ENCODE results near the gene PTMA. TPM values are rescaled to one million over a fixed set of nuclear protein-coding genes. Genes with fewer than 3 reads are reported as not detected.
"Not testable (repeated sequence)": the region's sequence is repeated elsewhere in the genome, so short reads cannot be mapped to it uniquely, and the experiment has no call there.

The PTMA gene
- 712 and 977 TPM in 2 replicates for total RNA-seq

GRCh38 chr2:231707927-231708772 lies at the start of gene PTMA:
Gene PTMA (plus strand): TSS chr2:231708525. CDS start chr2:231708707, 182 bp downstream.
- peak; percentile 99 to 100 for DNase-seq (ENCODE audit: low read depth in 2 of 2)

GRCh38 chr2:231660073-231660472 lies 48.3 kb upstream of the PTMA start:
- not testable (repeated sequence) for DNase-seq (ENCODE audit: low read depth in 2 of 2)

- DNase-seq (ENCODE audit: low read depth in 2 of 2): no peak
Observed at GRCh38 chr2:231660860-231661259, 47.5 kb upstream of the PTMA start.

GRCh38 chr2:231661422-231662027 lies 46.8 kb upstream of the PTMA start:
- no peak for DNase-seq (ENCODE audit: low read depth in 2 of 2)

GRCh38 chr2:231662028-231662810 lies 46.1 kb upstream of the PTMA start:
- peak; percentile 96 to 97 for DNase-seq (ENCODE audit: low read depth in 2 of 2)

DNA sequence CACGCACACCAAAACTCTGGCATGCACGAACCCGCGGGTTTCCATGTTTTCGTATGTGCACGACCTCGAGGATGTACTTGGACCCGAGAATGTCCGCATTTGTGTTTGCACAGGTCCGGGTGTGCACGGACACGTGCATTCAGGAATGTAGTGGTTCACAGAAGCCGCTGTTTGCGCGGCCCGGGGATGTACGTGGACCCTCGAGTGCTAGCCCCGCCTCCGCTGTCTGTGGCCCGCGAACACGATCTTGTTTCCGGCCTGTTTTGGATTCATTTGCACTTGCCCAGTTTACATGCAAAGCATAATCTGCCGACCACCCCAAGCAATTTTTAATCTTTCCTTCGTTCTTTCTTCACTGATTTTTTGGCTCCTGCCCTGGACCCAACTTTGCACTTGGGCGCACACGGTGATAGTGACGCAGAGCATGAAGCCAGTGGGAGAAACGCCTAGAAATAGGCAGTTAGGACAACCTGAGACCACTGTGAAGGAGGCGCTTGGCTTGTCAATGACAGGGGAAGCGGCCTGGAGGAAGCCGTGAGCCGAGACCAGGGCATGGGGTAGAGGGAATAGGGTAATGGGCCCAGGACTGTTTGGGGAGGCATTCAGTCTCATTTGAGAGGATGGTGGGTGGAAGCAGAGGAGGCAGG lies 45.4 kb upstream of the PTMA start:
- no peak for DNase-seq (ENCODE audit: low read depth in 2 of 2)

DNA sequence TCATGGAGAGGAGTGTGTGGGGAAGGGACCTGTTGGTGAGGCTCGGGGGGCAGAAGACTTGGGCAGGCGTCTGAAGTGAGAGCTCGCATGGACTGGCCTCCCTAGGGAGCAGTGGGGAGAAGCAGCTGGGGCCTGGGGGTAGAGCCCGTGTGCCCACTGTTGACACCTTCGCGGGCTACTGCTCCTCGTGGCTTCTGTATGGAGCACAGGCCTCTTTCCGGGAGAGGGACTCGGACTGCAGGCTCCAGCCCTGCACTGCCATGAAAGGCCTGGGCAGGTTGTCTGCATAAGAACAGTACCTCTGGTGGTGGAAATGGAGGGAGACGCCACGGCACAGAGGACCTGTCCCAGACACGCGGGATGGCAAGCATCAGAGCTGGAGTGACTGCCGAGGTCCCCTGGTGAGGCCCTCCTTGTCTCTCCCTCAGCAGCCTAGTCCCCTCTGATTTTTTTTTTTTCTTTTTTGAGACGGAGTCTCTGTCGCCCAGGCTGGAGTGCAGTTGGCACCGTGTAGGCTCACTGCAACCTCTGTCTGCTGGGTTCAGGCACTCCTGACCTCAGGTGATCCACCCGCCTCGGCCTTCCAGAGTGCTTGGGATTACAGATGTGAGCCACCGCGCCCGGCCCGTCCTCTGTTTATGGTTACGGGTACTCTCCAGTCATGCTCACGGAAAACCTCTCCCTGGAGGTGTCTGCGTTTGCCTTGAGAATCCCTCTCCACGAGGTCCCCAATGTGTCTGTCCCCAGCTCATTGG lies 44.7 kb upstream of the PTMA start:
- no peak for DNase-seq (ENCODE audit: low read depth in 2 of 2)

DNA sequence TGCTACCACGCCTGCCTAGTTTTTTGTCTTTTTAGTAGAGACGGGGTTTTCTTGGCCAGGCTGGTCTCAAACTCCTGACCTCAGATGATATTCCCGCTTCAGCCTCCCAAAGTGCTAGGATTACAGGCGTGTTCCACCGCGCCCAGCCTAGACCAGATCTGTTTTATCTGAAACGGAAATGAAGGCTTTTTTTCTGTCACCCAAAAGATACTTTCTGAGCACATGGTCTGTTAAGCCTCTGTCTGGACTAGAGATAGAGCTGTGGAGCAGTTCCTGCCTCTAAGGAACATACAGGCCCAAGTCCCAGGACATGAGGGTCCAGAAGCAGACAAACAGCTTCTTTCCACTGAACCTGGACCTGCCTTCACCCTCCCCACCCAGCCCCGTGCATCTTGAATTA lies 43.6 kb upstream of the PTMA start:
- DNase-seq (ENCODE audit: low read depth in 2 of 2): no peak

DNA sequence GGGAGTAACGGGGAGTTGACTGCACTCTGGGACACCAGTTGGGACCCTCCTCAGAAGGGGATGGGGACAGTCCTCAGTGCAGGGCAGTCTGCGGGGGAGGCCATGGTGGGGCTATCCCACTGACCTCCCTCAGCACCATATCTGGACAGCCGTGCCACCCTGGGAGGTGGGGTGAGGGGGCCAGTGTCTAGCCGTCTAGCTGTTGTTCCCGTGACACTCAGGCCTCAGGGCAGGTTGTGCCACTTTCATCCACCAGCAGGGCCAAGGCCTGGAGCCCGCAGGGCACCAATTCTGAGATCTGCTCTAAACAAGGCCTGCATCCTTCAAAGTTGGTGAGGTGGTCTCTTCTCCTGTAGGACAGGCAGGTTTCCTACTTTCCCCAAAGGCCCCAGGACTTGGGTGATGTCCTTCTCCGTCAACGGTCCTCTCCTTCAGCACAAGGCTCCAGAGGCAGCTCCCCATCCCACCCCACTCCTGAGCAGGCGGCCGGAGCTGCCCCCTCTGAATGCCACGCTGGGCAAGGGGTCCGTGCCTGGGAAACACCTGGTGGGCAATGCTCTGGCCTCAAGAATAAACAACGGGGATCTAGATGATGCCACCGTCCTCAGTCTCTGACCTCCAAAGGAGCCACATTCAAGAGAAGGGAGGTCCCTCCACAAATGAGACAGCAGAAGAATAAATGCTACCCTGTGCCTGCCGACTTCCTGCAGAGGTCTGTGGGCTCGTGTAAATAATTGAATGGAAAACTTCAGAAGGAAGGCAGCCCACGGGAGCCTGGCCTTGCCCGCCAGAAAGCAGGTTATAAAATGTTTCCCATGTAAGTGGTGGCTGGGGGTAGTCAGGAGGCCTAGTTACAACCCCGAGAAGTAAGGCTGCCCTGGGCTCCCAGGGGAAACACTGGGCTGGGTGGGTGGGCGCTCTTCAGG lies 42.8 kb upstream of the PTMA start:
- peak in 1 of 2 donors; percentile 24 for DNase-seq (ENCODE audit: low read depth in 2 of 2)

- peak; percentile 41 to 76 for DNase-seq (ENCODE audit: low read depth in 2 of 2)
Observed at GRCh38 chr2:231666171-231667095, 41.9 kb upstream of the PTMA start.

DNA sequence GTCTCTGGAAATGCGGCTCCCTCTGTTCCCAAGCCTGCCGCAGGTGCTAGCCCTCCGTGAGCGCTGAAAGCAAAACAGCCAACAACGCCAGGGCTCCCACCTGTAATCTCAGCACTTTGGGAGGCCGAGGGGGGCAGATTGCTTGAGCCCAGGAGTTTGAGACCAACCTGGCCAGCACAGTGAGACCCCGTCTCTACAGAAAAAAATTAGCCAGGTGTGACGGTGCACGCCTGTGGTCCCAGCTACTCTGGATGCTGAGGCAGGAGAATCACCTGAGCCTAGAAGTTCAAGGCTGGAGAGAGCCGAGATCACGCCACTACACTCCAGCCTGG lies 41.3 kb upstream of the PTMA start:
- DNase-seq (ENCODE audit: low read depth in 2 of 2): no peak

- no peak for DNase-seq (ENCODE audit: low read depth in 2 of 2)
Observed at GRCh38 chr2:231667496-231667895, 40.8 kb upstream of the PTMA start.

GRCh38 chr2:231668981-231669380 lies 39.3 kb upstream of the PTMA start:
- DNase-seq (ENCODE audit: low read depth in 2 of 2): no peak

DNA sequence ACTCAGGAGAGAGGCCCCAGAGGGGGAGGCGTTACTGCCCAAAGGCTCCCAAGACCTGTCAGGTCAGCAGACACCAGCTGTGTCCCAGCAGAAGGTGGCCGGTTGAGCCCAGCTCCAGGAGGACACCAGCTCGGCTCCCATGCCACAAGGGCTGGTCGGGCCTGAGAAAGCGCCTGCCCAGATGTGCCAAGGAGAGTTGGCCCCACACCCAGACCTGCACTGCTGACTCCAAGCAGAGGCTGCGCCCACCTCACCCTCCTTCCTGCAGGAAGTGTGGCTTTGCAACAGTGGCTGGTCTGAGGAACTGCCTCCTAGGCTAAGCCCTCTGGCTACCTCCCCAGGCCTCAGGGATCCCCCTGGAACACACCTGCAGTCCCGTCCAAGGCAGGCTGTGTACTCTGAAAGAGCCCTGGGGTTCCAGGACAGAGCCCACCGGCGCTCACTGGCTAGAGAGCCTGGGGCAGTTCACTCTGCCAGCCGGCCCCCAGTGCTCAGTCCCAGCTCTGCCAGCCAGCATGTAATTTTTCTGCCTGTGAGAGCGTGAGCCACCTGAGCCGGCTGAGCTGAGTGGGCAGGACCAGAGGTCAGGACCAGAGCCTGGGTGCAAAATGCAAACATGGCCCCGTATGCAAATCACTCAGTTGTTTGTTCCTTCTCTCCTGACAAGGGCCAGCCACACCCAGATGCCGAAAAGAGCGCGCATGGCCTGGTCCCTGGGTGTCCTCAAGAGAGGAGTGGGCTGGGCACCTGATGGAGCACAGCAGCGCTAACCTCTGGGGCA lies 36.9 kb upstream of the PTMA start:
- no peak for DNase-seq (ENCODE audit: low read depth in 2 of 2)

- DNase-seq (ENCODE audit: low read depth in 2 of 2): peak; percentile 32 to 61
Observed at GRCh38 chr2:231672617-231673347, 35.5 kb upstream of the PTMA start.

GRCh38 chr2:231673348-231673770 lies 35.0 kb upstream of the PTMA start:
- DNase-seq (ENCODE audit: low read depth in 2 of 2): peak; percentile 30 to 66

DNA sequence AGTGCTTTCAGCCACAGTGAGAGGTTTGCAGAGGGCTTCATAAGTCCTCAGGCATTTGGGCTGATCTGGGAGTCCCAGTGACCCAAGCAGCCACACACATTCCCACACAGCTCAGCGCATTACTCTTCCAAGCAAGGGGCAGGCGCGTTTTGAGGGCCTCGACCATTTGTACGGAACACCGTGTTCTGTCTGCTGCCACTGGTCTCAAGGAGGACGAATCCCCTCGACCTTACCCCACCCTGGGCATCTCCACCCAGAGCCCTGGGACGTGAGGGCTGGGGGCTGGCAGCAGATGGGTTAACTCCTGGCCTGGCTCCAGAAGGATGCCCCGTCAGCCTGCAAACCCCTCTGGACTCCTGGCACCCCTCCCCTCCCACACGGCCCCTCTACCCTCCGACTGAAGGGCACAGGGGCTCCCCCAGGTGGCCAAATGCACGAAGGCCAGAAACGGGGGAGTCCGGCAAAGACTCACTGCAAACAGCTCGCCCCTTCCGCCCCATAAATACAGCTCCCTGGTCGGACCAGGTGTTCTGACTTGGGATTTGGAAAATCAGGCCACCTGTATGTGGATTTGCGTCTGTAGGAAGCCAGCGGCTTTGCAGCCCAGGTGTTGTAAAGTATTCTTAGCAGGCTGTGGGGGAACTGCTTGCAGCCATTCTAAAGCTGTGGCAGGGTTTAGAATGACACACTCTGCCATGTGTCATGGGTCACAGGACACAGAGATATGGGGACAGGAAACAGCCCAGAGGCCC lies 33.6 kb upstream of the PTMA start:
- peak; percentile 27 to 58 for DNase-seq (ENCODE audit: low read depth in 2 of 2)
